Astrocyte of the spinal cord (primary cell): ENCODE measurements around the gene IL3RA.

ENCODE experiments used
- DNase-seq: peaks from one replicate; pipeline ENCODE4 v3.0.0; 2011; ENCODE audit warnings: low read depth, low spot score
- H3K4me3 ChIP-seq: 2 replicates; pipeline ENCODE4 v1.5.1; 2011; ENCODE audit warnings: low read depth, mild to moderate bottlenecking, low read length, moderate library complexity
- in situ Hi-C: cut with HindIII; loops from 2 replicates; pipeline ENCODE4 v1.10.0; 2017; ENCODE audit warnings: low sequenced_read_pairs
- TF ChIP-seq, protein P1 (sequence below): IDR thresholded peaks from 2 replicates; pipeline ENCODE4 v1.5.1; 2012; ENCODE audit warnings: low read depth, mild to moderate bottlenecking, low read length, inconsistent platforms

The IL3RA gene

DNA sequence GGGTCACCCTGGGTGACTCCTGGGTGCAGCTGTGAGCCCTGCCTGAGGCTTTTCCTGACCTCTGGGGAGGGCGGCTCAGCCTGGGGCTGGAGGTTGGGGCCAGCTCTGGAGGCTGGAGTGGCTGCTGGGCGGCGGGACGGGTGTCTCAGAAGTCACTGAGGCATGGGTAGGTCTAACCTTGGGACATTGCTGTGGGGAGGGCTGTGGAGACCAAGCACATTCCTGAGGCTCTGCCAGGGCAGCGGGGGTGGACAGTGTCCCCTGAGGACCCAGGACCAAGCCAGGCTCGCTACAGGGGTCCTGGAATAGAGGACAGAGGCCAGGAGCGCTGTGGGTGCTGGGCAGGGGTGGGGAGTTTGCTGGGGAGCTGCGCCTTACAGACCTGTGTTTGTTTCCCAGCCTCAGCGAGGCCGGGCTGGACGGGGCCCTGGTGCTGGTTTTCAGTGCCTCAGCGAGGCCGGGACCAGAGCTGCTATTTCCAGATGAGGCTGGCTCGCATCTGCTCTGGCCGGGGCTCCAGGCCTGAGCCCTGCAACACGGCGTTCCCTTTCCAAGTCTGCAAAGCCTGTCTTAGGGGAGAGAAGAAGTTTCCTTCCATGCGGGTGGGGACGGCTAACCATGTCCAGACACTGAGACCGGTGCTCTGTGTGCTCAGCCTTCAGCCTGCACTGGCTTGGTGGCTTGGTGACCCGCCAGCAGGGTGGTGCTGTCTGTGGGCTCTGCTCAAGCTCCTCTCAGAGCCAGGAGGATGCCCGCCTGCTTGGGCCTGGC lies 58.3 kb downstream of the IL3RA start:
- TF ChIP-seq, protein P1, sequence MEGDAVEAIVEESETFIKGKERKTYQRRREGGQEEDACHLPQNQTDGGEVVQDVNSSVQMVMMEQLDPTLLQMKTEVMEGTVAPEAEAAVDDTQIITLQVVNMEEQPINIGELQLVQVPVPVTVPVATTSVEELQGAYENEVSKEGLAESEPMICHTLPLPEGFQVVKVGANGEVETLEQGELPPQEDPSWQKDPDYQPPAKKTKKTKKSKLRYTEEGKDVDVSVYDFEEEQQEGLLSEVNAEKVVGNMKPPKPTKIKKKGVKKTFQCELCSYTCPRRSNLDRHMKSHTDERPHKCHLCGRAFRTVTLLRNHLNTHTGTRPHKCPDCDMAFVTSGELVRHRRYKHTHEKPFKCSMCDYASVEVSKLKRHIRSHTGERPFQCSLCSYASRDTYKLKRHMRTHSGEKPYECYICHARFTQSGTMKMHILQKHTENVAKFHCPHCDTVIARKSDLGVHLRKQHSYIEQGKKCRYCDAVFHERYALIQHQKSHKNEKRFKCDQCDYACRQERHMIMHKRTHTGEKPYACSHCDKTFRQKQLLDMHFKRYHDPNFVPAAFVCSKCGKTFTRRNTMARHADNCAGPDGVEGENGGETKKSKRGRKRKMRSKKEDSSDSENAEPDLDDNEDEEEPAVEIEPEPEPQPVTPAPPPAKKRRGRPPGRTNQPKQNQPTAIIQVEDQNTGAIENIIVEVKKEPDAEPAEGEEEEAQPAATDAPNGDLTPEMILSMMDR: no peak
- DNase-seq: no peak
- H3K4me3 ChIP-seq: no peak overlapping the region
- in situ Hi-C loops: no loop called here

DNA sequence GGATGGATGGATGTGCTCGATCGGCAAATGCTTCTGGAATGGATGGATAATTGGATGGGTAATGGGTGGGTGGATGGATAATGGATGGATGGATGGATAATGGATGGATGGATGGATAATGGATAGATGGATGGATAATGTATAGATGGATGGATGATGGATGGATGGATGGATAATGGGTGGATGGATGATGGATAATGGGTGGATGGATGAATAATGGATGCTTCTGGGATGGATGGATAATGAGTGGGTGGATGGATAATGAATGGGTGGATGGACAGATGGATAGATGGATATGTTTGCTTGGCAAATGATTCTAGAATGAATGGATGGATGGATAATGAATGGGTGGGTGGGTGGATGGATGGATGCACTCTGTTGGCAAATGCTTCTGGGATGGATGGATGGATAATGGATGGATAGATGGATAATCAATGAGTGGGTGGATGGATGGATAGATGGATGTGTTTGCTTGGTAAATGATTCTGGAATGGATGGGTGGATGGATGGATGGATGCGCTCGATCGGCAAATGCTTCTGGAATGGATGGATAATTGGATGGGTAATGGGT lies 59.1 kb downstream of the IL3RA start:
- in situ Hi-C loops: no loop called here
- no peak overlapping the region for H3K4me3 ChIP-seq
- TF ChIP-seq, protein P1: no peak
- no peak for DNase-seq

DNA sequence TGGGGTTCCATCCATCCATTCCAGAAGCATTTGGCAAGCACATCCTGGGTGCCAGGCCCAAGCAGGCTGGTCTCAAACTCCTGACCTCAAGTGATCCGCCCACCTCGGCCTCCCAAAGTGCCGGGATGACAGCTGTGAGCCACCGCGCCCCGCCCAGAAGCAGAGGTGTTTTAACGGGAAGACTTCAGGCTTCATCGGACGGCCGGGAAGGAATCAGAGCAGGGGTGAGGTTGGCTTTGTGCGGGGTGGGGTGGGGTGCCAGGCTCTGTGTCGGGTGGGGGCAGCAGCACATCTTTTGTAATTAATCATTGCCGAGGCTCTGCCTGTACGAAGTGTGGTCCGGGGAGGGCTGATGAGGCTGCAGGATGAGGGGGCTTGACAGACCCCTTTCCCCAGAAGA lies 60.4 kb downstream of the IL3RA start:
- no peak for DNase-seq
- in situ Hi-C loops: no loop called here
- H3K4me3 ChIP-seq: no peak overlapping the region
- TF ChIP-seq, protein P1: no peak

DNA sequence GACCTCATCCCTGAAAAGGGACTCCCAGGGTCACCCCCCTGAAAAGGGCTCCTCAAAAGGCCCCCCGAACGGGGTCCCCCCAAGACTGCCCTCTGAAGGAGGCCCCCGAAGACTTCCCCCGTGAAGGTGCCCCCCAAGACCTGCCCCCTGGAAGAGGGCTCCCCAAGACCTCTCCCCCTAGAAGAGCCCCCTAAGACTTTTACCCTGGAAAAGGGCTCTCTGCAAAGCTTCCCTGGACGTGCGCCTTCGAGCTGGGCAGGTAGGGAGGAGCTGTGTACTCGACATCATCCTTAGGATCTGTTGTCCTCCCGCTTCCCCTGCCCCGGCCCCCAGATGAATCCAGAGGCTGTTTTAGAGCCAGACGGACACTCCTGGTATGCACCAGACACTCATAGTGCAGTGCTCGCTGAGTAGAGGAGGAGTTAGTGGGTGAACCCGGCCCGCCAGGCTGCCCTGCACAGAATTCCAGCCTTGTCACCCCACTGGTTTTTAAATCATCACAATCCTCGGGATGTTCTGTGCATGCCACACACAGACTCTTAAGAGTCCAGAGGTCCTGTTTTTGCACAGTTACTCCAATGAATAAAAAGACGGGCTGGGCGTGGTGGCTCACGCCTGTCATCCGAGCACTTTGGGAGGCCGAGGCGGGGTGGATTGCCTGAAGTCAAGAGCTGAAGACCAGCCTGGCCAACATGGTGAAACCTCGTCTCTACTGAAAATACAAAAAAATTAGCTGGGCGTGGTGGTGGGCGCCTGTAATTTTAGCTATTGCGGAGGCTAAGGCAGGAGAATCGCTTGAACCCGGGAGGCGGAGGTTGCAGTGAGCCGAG lies 61.1 kb downstream of the IL3RA start:
- DNase-seq: no peak
- in situ Hi-C loops: no loop called here
- H3K4me3 ChIP-seq: no peak overlapping the region
- TF ChIP-seq, protein P1: no peak

DNA sequence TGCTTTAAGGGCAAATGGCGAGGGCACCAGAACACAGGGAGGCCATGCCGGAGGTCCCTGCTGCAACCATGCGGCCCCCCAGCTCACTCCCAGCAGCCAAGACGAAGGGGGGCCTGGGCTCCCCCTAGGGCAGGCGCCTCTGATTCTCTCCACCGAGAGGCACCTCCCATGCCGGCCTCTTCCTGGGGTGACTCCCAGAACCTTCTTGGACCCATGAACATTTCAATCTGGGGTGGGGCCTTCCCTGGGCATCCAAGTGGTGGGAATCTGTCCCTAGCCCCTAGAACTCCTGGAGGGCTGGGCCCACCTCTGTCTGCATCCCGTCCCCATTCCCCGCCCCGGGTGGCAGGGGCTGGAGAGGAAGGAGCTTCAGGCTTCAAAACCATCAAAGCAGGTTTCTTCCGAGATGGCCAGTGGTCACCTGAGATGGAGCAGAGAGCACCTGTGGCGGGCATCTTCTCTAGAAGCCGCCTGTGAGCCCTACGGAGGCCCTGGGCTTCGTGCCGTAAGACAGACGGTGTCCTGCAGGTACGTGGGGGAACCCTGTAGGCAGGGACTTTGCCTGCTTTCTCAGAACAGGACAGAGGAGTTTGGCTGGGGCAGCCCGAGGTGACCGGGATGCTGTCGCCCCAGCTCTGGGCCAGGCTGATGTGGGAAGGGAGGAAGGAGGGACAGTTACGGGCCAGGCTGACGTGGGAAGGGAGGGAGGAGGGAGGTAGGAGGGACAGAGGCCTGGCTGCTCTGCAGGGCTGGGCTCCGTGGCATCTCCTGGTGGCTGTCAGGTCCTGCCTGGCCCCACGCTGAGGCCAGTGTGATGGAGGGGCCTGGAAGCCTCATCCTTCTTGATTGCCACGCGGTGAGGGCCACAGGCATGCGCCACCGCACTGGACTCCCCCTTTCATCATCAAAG lies 62.1 kb downstream of the IL3RA start:
- H3K4me3 ChIP-seq: no peak overlapping the region
- DNase-seq: no peak
- TF ChIP-seq, protein P1: no peak
- in situ Hi-C loops: no loop called here

DNA sequence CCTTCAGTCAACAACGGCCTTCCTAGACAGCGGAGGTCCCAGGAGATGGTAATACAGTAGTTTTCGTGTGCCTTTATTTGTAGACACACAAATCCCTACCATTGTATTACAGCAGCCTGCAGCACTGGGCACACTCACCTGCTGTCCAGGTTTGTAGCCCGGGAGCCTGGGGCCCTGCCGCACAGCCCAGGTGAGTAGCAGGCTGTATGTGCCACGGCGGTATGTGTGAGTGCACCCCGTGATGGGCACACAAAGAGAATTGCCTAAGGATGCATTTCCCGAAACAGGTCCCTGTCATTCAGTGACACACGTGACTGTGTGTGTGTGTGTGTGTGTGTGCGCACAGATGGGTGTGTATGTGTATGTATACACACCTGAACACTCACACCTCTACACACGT lies 63.5 kb downstream of the IL3RA start:
- H3K4me3 ChIP-seq: no peak overlapping the region
- in situ Hi-C loops: no loop called here
- DNase-seq: no peak
- TF ChIP-seq, protein P1: no peak
